GM18517 (cell line): ENCODE data around the gene ADAMTS2.

Experiments
- ATAC-seq: cut with Tn5 transposase; IDR thresholded peaks from one replicate; pipeline ENCODE4 v1.9.1; 2021; ENCODE audit warnings: mild to moderate bottlenecking, moderate library complexity; ENCODE audit not compliant: unreplicated experiment

The ADAMTS2 gene

GRCh38 chr5:179151286-179152118 is 193.8 kb downstream of the ADAMTS2 start:
- no peak for ATAC-seq

GRCh38 chr5:179150011-179150410 is 195.2 kb downstream of the ADAMTS2 start:
- no peak for ATAC-seq

- ATAC-seq = no peak
Observed at GRCh38 chr5:179149278-179149677, 196.0 kb downstream of the ADAMTS2 start.

- no peak for ATAC-seq
Observed at GRCh38 chr5:179148703-179149170, 196.5 kb downstream of the ADAMTS2 start.

- no peak for ATAC-seq
Observed at GRCh38 chr5:179147991-179148702, 197.1 kb downstream of the ADAMTS2 start.

GRCh38 chr5:179146277-179146676 is 199.0 kb downstream of the ADAMTS2 start:
- ATAC-seq = no peak

- no peak for ATAC-seq
Observed at GRCh38 chr5:179143446-179143845, 201.8 kb downstream of the ADAMTS2 start.

- ATAC-seq = no peak
Observed at GRCh38 chr5:179142434-179143198, 202.6 kb downstream of the ADAMTS2 start.

- no peak for ATAC-seq
Observed at GRCh38 chr5:179141867-179142266, 203.4 kb downstream of the ADAMTS2 start.

GRCh38 chr5:179140293-179140692 is 205.0 kb downstream of the ADAMTS2 start:
- ATAC-seq = no peak

GRCh38 chr5:179139936-179140235 is 205.4 kb downstream of the ADAMTS2 start:
- no peak for ATAC-seq

GRCh38 chr5:179139111-179139935 is 205.9 kb downstream of the ADAMTS2 start:
- no peak for ATAC-seq

- no peak for ATAC-seq
Observed at GRCh38 chr5:179138568-179138925, 206.7 kb downstream of the ADAMTS2 start.

GRCh38 chr5:179137643-179138567 is 207.4 kb downstream of the ADAMTS2 start:
- no peak for ATAC-seq

- no peak for ATAC-seq
Observed at GRCh38 chr5:179137016-179137642, 208.1 kb downstream of the ADAMTS2 start.

- ATAC-seq = no peak
Observed at GRCh38 chr5:179135441-179136215, 209.6 kb downstream of the ADAMTS2 start.

- ATAC-seq = no peak
Observed at GRCh38 chr5:179135006-179135405, 210.3 kb downstream of the ADAMTS2 start.

- no peak for ATAC-seq
Observed at GRCh38 chr5:179134511-179134910, 210.8 kb downstream of the ADAMTS2 start.
